Vagina (tissue), 2 donors: Measurements from ENCODE around the gene PTTG1IP. TPM values are rescaled to one million over a fixed set of nuclear protein-coding genes. Genes with fewer than 3 reads are reported as not detected.

Source experiments
- DNase-seq, 2 donors: peaks; one replicate each; pipeline ENCODE4 v3.0.0-alpha.2; 2017; ENCODE audit errors: extremely low spot score in 2 of 2
- H3K27ac ChIP-seq: fragments of 200-600 bp; sonication (generic); one replicate; pipeline ENCODE4 v1.5.1; 2019
- H3K27me3 ChIP-seq: fragments of 200-600 bp; sonication (generic); one replicate; pipeline ENCODE4 v1.5.1; 2019
- H3K36me3 ChIP-seq, 2 donors: fragments of 200-600 bp; sonication (generic); one replicate each; pipeline ENCODE4 v1.5.1; 2017 to 2019
- H3K4me1 ChIP-seq: fragments of 200-600 bp; sonication (generic); one replicate; pipeline ENCODE4 v1.5.1; 2019
- H3K4me3 ChIP-seq, 2 donors: fragments of 200-600 bp; sonication (generic); 1 replicate in 1 of 2; 2 replicates in 1 of 2; pipeline ENCODE4 v1.5.1; 2016 to 2019
- H3K9me3 ChIP-seq: fragments of 200-600 bp; sonication (generic); one replicate; pipeline ENCODE4 v1.5.1; 2019
- POLR2A ChIP-seq, 2 donors: fragments of 450-650 bp; IDR thresholded peaks; one replicate each; pipeline ENCODE4 v1.6.1; 2017; ENCODE audit warnings: antibody characterized with exemption in 2 of 2, mild to moderate bottlenecking in 2 of 2, moderate library complexity in 2 of 2
- POLR2AphosphoS5 ChIP-seq, 2 donors: sonication (generic); formaldehyde crosslinking; IDR thresholded peaks; one replicate each; pipeline ENCODE4 v1.9.0; 2017; ENCODE audit warnings: antibody characterized with exemption in 2 of 2, mild to moderate bottlenecking in 2 of 2, low read depth in 1 of 2; ENCODE audit not compliant: insufficient read depth in 1 of 2
- intact Hi-C: fragments of 100-400 bp; cut with DNase I; formaldehyde crosslinking; loops from one replicate; pipeline ENCODE4 v1.15.1; 2023
- total RNA-seq: library from RNA; depleted of rRNA; stranded (reverse); fragments of >200 nt; gene quantifications from one replicate; pipeline ENCODE4 v1.2.3, GENCODE V29; 2016
- TF ChIP-seq, protein P1 (sequence below), 3 experiments: fragments of 450-650 bp in 2 of 3; fragments of 200-600 bp in 1 of 3; sonication (generic) in 1 of 3; IDR thresholded peaks; one replicate each; pipeline ENCODE4 v1.5.1; 2017 to 2019; ENCODE audit warnings: antibody characterized with exemption in 3 of 3, mild to moderate bottlenecking in 2 of 3, moderate library complexity in 2 of 3

Gene PTTG1IP
- total RNA-seq, 1 donor from 2014 or later, result 165 TPM

GRCh38 chr21:44850905-44851657, 22.4 kb downstream of the PTTG1IP start:
- TF ChIP-seq POLR2AphosphoS5 (IDR thresholded peaks at IDR 0.05; ENCODE audit: insufficient read depth in 1 of 2, low read depth in 1 of 2) (no peak), POLR2A (IDR thresholded peaks at IDR 0.05) (no peak)
- TF ChIP-seq, protein P1, sequence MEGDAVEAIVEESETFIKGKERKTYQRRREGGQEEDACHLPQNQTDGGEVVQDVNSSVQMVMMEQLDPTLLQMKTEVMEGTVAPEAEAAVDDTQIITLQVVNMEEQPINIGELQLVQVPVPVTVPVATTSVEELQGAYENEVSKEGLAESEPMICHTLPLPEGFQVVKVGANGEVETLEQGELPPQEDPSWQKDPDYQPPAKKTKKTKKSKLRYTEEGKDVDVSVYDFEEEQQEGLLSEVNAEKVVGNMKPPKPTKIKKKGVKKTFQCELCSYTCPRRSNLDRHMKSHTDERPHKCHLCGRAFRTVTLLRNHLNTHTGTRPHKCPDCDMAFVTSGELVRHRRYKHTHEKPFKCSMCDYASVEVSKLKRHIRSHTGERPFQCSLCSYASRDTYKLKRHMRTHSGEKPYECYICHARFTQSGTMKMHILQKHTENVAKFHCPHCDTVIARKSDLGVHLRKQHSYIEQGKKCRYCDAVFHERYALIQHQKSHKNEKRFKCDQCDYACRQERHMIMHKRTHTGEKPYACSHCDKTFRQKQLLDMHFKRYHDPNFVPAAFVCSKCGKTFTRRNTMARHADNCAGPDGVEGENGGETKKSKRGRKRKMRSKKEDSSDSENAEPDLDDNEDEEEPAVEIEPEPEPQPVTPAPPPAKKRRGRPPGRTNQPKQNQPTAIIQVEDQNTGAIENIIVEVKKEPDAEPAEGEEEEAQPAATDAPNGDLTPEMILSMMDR (IDR thresholded peaks at IDR 0.05), result no peak
- Histone ChIP-seq H3K27ac (no peak overlapping the region), H3K36me3 (peaks cover 0 to 56% of the 10 kb centered on the region in 2 donors), H3K4me3 (no peak overlapping the region), H3K27me3 (no peaks in the 10 kb centered on the region), H3K9me3 (no peaks in the 10 kb centered on the region), H3K4me1 (peaks cover 13% of the 10 kb centered on the region)
- DNase-seq, result no peak
- intact Hi-C loops, result no loop called here

- DNase-seq, result no peak
- no peak overlapping the region for H3K27ac ChIP-seq
- peaks cover 20% of the 10 kb centered on the region for H3K4me1 ChIP-seq
- peaks cover 0 to 49% of the 10 kb centered on the region in 2 donors for H3K36me3 ChIP-seq
- no peaks in the 10 kb centered on the region for H3K27me3 ChIP-seq
- H3K9me3 ChIP-seq, result no peaks in the 10 kb centered on the region
- intact Hi-C loops, result no loop called here
- TF ChIP-seq POLR2A (IDR thresholded peaks at IDR 0.05) (no peak), POLR2AphosphoS5 (IDR thresholded peaks at IDR 0.05; ENCODE audit: insufficient read depth in 1 of 2, low read depth in 1 of 2) (no peak)
- TF ChIP-seq, protein P1 (IDR thresholded peaks at IDR 0.05), result no peak
- H3K4me3 ChIP-seq, result no peak overlapping the region
Measured at GRCh38 chr21:44850208-44850800, 23.2 kb downstream of the PTTG1IP start.

DNA sequence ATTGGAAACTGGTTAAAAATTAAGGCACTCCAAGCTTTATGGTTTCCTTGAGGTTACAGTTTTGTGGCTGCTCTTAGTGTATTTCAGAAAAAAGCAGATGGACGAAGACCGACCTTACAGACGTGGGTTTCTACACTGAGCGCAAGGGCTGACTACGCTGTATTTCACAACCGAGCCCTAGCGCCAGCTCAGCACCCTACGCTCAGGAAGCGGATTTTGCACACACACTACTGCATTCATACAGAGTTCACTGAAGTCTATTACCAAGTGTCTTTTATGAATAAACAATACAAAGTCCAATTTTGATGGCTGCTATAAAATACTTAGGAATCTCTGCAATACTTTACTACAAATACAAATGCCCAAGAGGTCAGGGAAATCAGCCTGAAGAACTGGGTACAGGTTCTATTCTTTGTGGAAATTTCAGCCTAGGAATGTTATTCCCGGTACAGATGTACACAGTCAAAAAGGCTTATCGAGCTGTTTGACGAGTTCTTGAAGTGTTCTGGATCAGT, 23.8 kb downstream of the PTTG1IP start:
- TF ChIP-seq, protein P1 (IDR thresholded peaks at IDR 0.05), result no peak
- no peak for TF ChIP-seq POLR2AphosphoS5 (IDR thresholded peaks at IDR 0.05; ENCODE audit: insufficient read depth in 1 of 2, low read depth in 1 of 2)
- H3K36me3 ChIP-seq, result peaks cover 0 to 42% of the 10 kb centered on the region in 2 donors
- H3K4me1 ChIP-seq, result peaks cover 22% of the 10 kb centered on the region
- DNase-seq, result no peak
- H3K9me3 ChIP-seq, result no peaks in the 10 kb centered on the region
- H3K4me3 ChIP-seq, result no peak overlapping the region
- no peaks in the 10 kb centered on the region for H3K27me3 ChIP-seq
- intact Hi-C loops, result no loop called here
- no peak overlapping the region for H3K27ac ChIP-seq

GRCh38 chr21:44848821-44849521, 24.5 kb downstream of the PTTG1IP start:
- peaks cover 0 to 35% of the 10 kb centered on the region in 2 donors for H3K36me3 ChIP-seq
- no peak for DNase-seq
- H3K27ac ChIP-seq, result no peak overlapping the region
- intact Hi-C loops, result no loop called here
- H3K4me3 ChIP-seq, result no peak overlapping the region
- no peaks in the 10 kb centered on the region for H3K9me3 ChIP-seq
- TF ChIP-seq POLR2A (IDR thresholded peaks at IDR 0.05) (no peak), POLR2AphosphoS5 (IDR thresholded peaks at IDR 0.05; ENCODE audit: insufficient read depth in 1 of 2, low read depth in 1 of 2) (no peak)
- TF ChIP-seq, protein P1 (IDR thresholded peaks at IDR 0.05), result no peak
- peaks cover 22% of the 10 kb centered on the region for H3K4me1 ChIP-seq
- H3K27me3 ChIP-seq, result no peaks in the 10 kb centered on the region
